Effector CD4-positive, alpha-beta T cell (primary cell): Measurements from ENCODE around the gene SLC17A9.
A peak's percentile ranks its signal among the peaks of the same experiment; 100 is the strongest.
"Not testable (repeated sequence)": the region's sequence is repeated elsewhere in the genome, so short reads cannot be mapped to it uniquely, and the experiment has no call there.

Experiments
- DNase-seq: peaks from one replicate; pipeline ENCODE4 v3.0.0-alpha.2; 2020

The SLC17A9 gene

GRCh38 chr20:62920039-62920645, 32.4 kb upstream of the SLC17A9 start:
- DNase-seq: no peak

- DNase-seq: peak; percentile 63
Measured at GRCh38 chr20:62921119-62921687, 31.3 kb upstream of the SLC17A9 start.

GRCh38 chr20:62922451-62922921, 30.0 kb upstream of the SLC17A9 start:
- DNase-seq: peak; percentile 45

- not testable (repeated sequence) for DNase-seq
Measured at GRCh38 chr20:62923059-62923668, 29.3 kb upstream of the SLC17A9 start.

GRCh38 chr20:62923669-62924441, 28.7 kb upstream of the SLC17A9 start:
- no peak for DNase-seq

GRCh38 chr20:62924442-62925075, 27.9 kb upstream of the SLC17A9 start:
- peak; percentile 31 for DNase-seq

- DNase-seq: no peak
Measured at GRCh38 chr20:62925076-62925419, 27.5 kb upstream of the SLC17A9 start.

- peak; percentile 42 for DNase-seq
Measured at GRCh38 chr20:62925420-62926228, 26.9 kb upstream of the SLC17A9 start.

- DNase-seq: peak; percentile 83
Measured at GRCh38 chr20:62926229-62927127, 26.0 kb upstream of the SLC17A9 start, which contains the start of gene DIDO1. DIDO1 (minus strand) TSS chr20:62926505.

GRCh38 chr20:62927128-62927705, 25.3 kb upstream of the SLC17A9 start:
- no peak for DNase-seq

GRCh38 chr20:62928246-62928939, 24.1 kb upstream of the SLC17A9 start:
- no peak for DNase-seq

- DNase-seq: peak; percentile 42
Measured at GRCh38 chr20:62929051-62929538, 23.4 kb upstream of the SLC17A9 start.

GRCh38 chr20:62931464-62931863, 21.0 kb upstream of the SLC17A9 start:
- no peak for DNase-seq

GRCh38 chr20:62933966-62934365, 18.5 kb upstream of the SLC17A9 start:
- no peak for DNase-seq

GRCh38 chr20:62935204-62935967, 17.1 kb upstream of the SLC17A9 start:
- DNase-seq: no peak

GRCh38 chr20:62935968-62936585, 16.4 kb upstream of the SLC17A9 start:
- DNase-seq: no peak

- DNase-seq: peak; percentile 96
Measured at GRCh38 chr20:62937268-62938104, 15.0 kb upstream of the SLC17A9 start.
